ENCODE results near the gene BDH1. TPM values are rescaled to one million over a fixed set of nuclear protein-coding genes. Genes with fewer than 3 reads are reported as not detected.
A peak's percentile ranks its signal among the peaks of the same experiment; 100 is the strongest.

BDH1 gene
- total and polyA plus RNA-seq, 2 of the 8 experiments (the other 6 are each of a cell fraction or from before 2014, with no cell fraction given): 27.2 to 28.1 TPM

DNA sequence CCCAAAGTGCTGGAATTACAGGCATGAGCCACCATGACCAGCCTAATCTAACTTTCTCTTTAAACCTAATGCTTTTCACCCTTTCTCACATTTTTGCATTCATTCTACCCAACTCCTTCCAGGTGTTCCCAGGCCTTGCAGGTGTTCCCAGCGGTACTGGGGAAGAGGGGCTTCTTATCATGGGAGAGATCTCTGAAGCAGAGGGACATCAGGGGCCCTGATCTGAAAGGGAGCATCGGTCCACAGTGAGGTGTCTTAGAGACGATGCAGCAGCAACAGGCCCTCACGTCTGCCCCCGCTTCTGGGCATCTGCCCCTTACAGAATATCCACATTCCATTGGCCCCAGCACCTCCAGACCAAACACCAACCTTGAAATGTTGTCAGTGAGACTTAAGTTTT is 29.0 kb upstream of the BDH1 start:
- Histone ChIP-seq H3K27ac (ENCODE audit: low read depth, low read length) (no peak overlapping the region), H4K8ac (ENCODE audit: extremely low read depth, insufficient read depth, low read length) (no peak overlapping the region), H4K20me1 (replicated peaks in 1 of 2; ENCODE audit: control insufficient read depth in 1 of 2, insufficient read depth in 2 of 2, low read length in 2 of 2) (no peaks in the 10 kb centered on the region), H2BK12ac (ENCODE audit: low read depth, low read length) (no peak overlapping the region; the same call in 1 of the 2 replicates), H3K9me3 (ENCODE audit: insufficient read depth in 2 of 2, low read depth in 1 of 2, low read length in 1 of 2) (no peaks in the 10 kb centered on the region), H3K36me3 (ENCODE audit: control insufficient read depth in 2 of 4, insufficient read depth in 4 of 4, low read length in 3 of 4) (no peaks in the 10 kb centered on the region), H2BK20ac (ENCODE audit: low read length) (no peak overlapping the region), H3K79me2 (ENCODE audit: control insufficient read depth in 1 of 2, insufficient read depth in 2 of 2, low read length in 2 of 2) (no peaks in the 10 kb centered on the region), H3K56ac (replicated peaks; ENCODE audit: insufficient read length, low read depth, low read length) (no peak overlapping the region), H3K4ac (replicated peaks; ENCODE audit: insufficient read length, low read depth, low read length) (no peak overlapping the region), H4K91ac (replicated peaks; ENCODE audit: insufficient read length, low read length) (no peak overlapping the region), H3K4me3 (ENCODE audit: extremely low read depth in 1 of 4, insufficient read depth in 2 of 4, low read depth in 3 of 4, low read length in 4 of 4) (no peak overlapping the region), H2BK5ac (ENCODE audit: low read depth, low read length) (no peak overlapping the region), H3K9ac (replicated peaks in 1 of 4; ENCODE audit: extremely low read depth in 1 of 4, low read depth in 3 of 4, low read length in 3 of 4) (no peak overlapping the region), H2AFZ (ENCODE audit: low read length) (no peak overlapping the region), H3K27me3 (replicated peaks in 1 of 4; ENCODE audit: control insufficient read depth in 3 of 4, extremely low read depth in 1 of 4, insufficient read depth in 3 of 4, low read length in 3 of 4) (no peaks in the 10 kb centered on the region), H3K23ac (ENCODE audit: insufficient read length) (no peak overlapping the region), H3K4me2 (ENCODE audit: insufficient read depth in 1 of 2, low read depth in 2 of 2, low read length in 2 of 2) (no peak overlapping the region), H3K18ac (ENCODE audit: extremely low read depth, low read length) (no peak overlapping the region), H2AK5ac (ENCODE audit: low read depth, low read length) (no peak overlapping the region), H3K4me1 (replicated peaks in 1 of 4; ENCODE audit: control insufficient read depth in 3 of 4, insufficient read depth in 4 of 4, low read length in 3 of 4) (peaks cover 0 to 8% (median under 1%) of the 10 kb centered on the region in 4 experiments; a peak in 2 of 7 replicates), H2BK15ac (ENCODE audit: low read length) (no peak overlapping the region; the same call in 1 of the 2 replicates), H2BK120ac (replicated peaks; ENCODE audit: low read depth, low read length) (no peak overlapping the region), H3K79me1 (ENCODE audit: low read depth, low read length) (no peaks in the 10 kb centered on the region), H4K5ac (ENCODE audit: insufficient read length, low read depth, low read length) (no peak overlapping the region), H3K23me2 (ENCODE audit: low read depth, low read length) (no peaks in the 10 kb centered on the region), H3K14ac (ENCODE audit: insufficient read length) (no peak overlapping the region)
- WGBS, 2 experiments (ENCODE audit: extremely low coverage in 1 of 2, insufficient coverage in 1 of 2, insufficient read length in 1 of 2, insufficient replicate concordance in 2 of 2, low coverage in 1 of 2, low lambda C conversion rate in 2 of 2, missing lambda C conversion rate in 1 of 2): 86% methylated on average over 5 of the region's 5 CpGs; no CpG with 5 or more reads in 1 of the 2 experiments
- ChIA-PET CTCF (ENCODE audit: partially characterized antibody) (interaction anchor here (1.0 to 3.0 kb wide), 3 partner anchors 9 to 15 kb away, joined by 3 to 22 read pairs (median 4); no protein-coding TSS in a partner anchor), POLR2A (ENCODE audit: partially characterized antibody) (no interaction called here)
- no peak for TF ChIP-seq MAX (IDR thresholded peaks at IDR 0.05)
- no peak for TF ChIP-seq TBP (IDR thresholded peaks at IDR 0.05; ENCODE audit: low read depth, low read length)
- no peak for TF ChIP-seq BRCA1 (IDR thresholded peaks at IDR 0.05; ENCODE audit: low read depth, low read length)
- no peak for TF ChIP-seq PHF8 (conservative IDR thresholded peaks at IDR 0.05; ENCODE audit: low read depth, low read length)
- no peak for TF ChIP-seq SUZ12 (IDR thresholded peaks at IDR 0.05; ENCODE audit: low read length)
- no peak for TF ChIP-seq SIRT6 (IDR thresholded peaks at IDR 0.05; ENCODE audit: low read length)
- TF ChIP-seq ATF3 (IDR thresholded peaks at IDR 0.05; ENCODE audit: insufficient read depth, low read depth, low read length): no peak
- no peak for FAIRE-seq
- peak in 1 of 2 experiments; percentile 30 for DNase-seq (ENCODE audit: low read depth in 1 of 2, low spot score in 2 of 2)
